Fibroblast of villous mesenchyme (primary cell): ENCODE data around the gene TMEM250. TPM values are rescaled to one million over a fixed set of nuclear protein-coding genes. Genes with fewer than 3 reads are reported as not detected.

ENCODE experiments used
- DNase-seq: peaks from one replicate; pipeline ENCODE4 v3.0.0-alpha.2; 2010; ENCODE audit warnings: low read depth
- H3K4me3 ChIP-seq: 2 replicates; pipeline ENCODE4 v1.5.1; 2011; ENCODE audit warnings: low read depth, mild to moderate bottlenecking, low read length
- total RNA-seq: library from RNA; depleted of rRNA; stranded (reverse); fragments of >200 nt; gene quantifications from 2 replicates; pipeline ENCODE4 v1.2.3, GENCODE V29; 2012
- TF ChIP-seq, protein P1 (sequence below): IDR thresholded peaks from 2 replicates; pipeline ENCODE4 v1.5.1; 2012; ENCODE audit warnings: low read depth, mild to moderate bottlenecking, low read length; ENCODE audit not compliant: insufficient read depth

The TMEM250 gene
- total RNA-seq, 1 donor: 39.7 TPM

DNA sequence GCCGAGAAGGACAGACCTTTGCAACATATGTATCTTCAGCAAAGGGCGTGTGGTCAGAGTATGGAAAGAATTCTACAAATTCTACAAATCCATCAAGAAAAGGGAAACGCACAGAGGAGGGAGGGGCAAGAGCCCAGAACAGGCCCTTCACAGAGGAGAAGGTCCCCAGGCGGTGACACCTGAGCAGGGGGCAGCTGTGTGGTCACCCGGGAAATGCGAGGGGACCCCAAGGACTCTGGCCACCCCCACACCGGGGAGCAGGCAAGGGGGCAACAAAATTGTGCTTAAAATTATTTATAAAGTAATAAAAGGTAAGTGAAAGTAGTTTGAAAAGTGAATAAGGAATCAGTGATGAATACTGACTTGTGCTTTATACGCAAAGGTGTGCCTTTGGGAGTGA, 41.2 kb downstream of the TMEM250 start:
- no peak overlapping the region for H3K4me3 ChIP-seq
- TF ChIP-seq, protein P1, sequence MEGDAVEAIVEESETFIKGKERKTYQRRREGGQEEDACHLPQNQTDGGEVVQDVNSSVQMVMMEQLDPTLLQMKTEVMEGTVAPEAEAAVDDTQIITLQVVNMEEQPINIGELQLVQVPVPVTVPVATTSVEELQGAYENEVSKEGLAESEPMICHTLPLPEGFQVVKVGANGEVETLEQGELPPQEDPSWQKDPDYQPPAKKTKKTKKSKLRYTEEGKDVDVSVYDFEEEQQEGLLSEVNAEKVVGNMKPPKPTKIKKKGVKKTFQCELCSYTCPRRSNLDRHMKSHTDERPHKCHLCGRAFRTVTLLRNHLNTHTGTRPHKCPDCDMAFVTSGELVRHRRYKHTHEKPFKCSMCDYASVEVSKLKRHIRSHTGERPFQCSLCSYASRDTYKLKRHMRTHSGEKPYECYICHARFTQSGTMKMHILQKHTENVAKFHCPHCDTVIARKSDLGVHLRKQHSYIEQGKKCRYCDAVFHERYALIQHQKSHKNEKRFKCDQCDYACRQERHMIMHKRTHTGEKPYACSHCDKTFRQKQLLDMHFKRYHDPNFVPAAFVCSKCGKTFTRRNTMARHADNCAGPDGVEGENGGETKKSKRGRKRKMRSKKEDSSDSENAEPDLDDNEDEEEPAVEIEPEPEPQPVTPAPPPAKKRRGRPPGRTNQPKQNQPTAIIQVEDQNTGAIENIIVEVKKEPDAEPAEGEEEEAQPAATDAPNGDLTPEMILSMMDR: no peak
- DNase-seq: no peak

DNA sequence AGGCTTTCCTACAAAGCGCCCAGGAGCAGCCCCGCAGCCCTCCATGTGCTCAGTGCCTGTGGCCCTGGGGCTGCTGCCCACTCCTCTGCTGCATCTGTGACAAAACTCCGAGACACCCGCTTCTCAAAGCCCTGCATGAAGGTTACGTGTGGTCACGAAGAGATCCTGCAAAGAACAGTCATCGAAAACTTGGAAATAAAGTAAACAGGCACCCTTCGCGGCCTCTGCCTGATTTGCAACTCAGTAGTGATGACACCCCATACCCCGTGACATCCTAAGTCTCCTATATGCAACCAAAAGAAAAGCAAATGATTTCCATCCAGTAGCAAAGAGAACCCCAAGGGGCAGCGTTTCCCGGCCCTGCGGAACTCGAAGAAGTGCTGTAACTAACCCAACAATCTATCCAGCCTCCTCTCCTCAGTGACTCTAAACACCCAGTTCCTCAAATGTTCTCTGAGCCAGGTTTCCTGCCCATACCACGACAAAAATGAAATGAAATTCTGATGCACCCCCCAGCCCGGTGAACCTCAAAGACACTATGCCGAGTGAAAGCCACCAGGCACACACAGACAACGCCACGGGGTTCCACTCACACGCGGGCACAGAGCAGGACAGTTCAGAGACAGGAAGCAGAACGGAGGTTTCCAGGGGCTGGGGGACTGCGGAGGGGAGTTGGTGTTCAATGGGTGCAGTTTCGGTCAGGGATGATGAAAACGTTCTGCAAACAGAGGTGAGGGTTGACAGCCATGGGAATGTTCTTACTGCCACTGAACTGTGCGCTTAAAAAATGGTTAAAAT, 42.6 kb downstream of the TMEM250 start:
- DNase-seq: no peak
- no peak overlapping the region for H3K4me3 ChIP-seq
- TF ChIP-seq, protein P1: no peak

DNA sequence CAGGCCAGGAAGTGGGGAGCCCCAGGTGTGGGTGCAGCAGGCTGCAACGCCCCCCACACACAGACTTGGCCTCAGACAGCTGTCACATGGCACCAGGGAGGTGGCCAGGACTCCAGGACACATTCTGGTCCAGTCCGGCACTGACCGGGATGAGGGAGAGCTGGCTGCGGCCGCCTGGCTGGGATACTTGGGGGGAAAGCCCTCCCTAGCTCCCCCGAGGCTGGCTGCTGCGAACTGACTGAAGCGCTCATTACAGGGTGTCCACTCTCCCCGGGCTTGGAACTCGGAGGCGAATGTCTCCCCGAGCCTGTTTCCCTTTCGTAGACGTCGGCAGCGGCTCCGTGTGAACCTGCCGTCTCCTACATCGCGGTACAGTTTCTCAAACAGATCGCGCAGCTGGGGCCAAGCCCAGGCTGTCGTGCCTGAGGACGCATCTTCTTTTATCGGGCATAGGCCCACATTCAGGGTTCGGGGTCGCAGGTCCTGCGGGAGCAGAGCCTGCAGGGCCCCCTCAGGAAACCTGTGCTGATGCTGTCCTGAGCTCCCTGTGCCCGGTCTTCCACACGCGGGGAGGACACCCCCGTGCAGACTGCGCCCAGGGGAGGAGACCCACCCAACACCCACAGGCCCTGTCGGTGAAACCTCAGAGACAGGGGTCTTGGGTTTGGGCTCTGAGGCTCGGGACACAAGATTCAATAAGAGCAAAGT, 43.4 kb downstream of the TMEM250 start:
- TF ChIP-seq, protein P1: no peak
- H3K4me3 ChIP-seq: no peak overlapping the region
- DNase-seq: no peak

DNA sequence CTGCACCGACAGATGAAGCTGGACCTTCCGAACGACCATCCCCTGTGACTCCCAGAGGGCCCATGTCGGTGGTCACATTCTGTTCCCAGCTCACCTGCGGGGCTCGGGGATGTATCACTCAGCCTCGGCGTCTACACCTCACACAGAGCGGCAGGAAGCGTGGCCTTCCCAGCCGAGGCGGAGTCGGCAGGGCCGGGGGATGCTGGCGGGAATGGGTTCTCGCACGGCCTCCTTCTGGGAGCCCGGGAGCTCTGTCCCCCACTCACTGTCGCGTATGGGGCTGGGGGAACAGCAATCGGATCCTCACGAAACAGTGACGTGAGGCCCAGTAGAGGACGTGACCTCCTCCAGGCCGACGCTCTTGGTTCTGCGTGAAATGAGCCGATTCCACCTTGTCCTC, 44.0 kb downstream of the TMEM250 start:
- DNase-seq: no peak
- TF ChIP-seq, protein P1: no peak
- H3K4me3 ChIP-seq: no peak overlapping the region

Other genes with a start within 250 kb of the TMEM250 start
- gene CAMSAP1, start 211.3 kb downstream of the TMEM250 start, total RNA-seq: 23.7 and 26.1 TPM in 2 replicates
- 26.7 and 27.6 TPM in 2 replicates for gene UBAC1, start 157.5 kb downstream of the TMEM250 start, total RNA-seq
- gene NACC2, start 23.6 kb downstream of the TMEM250 start, total RNA-seq: 30.3 and 34.1 TPM in 2 replicates
- not detected in 2 replicates for gene LHX3, start 86.3 kb upstream of the TMEM250 start, total RNA-seq
- gene QSOX2, start 126.9 kb upstream of the TMEM250 start, total RNA-seq: 11.3 and 15.1 TPM in 2 replicates
- gene CCDC187, start 185.2 kb upstream of the TMEM250 start, total RNA-seq: under 0.01 TPM in 2 replicates
- gene GPSM1, start 208.7 kb upstream of the TMEM250 start, total RNA-seq: 54.8 and 72.5 TPM in 2 replicates
- 8.2 and 17.4 TPM in 2 replicates for gene DNLZ, start 244.9 kb upstream of the TMEM250 start, total RNA-seq